Activated naive CD8-positive, alpha-beta T cell (primary cell): ENCODE measurements around the gene PPP1CA.

Experiments used
- H3K27ac Mint-ChIP-seq: one replicate; pipeline ENCODE4 v1.8.0; 2021; ENCODE audit warnings: mixed read lengths
- H3K27me3 Mint-ChIP-seq: one replicate; pipeline ENCODE4 v1.8.0; 2021; ENCODE audit warnings: mixed read lengths
- H3K36me3 Mint-ChIP-seq: one replicate; pipeline ENCODE4 v1.8.0; 2021; ENCODE audit warnings: mixed read lengths
- H3K4me1 Mint-ChIP-seq: one replicate; pipeline ENCODE4 v1.8.0; 2021; ENCODE audit warnings: low read depth, mixed read lengths
- H3K4me3 Mint-ChIP-seq: one replicate; pipeline ENCODE4 v1.8.0; 2021; ENCODE audit warnings: mild to moderate bottlenecking, mixed read lengths
- H3K9me3 Mint-ChIP-seq: one replicate; pipeline ENCODE4 v1.8.0; 2021; ENCODE audit warnings: low read depth, mixed read lengths

Gene PPP1CA

GRCh38 chr11:67367761-67368227 lies 33.9 kb downstream of the PPP1CA start:
- Mint-ChIP-seq H3K27ac (no peak overlapping the region), H3K9me3 (no peaks in the 10 kb centered on the region), H3K4me3 (no peak overlapping the region), H3K36me3 (no peaks in the 10 kb centered on the region), H3K27me3 (no peaks in the 10 kb centered on the region), H3K4me1 (peaks cover 55% of the 10 kb centered on the region)

GRCh38 chr11:67366961-67367760 lies 34.5 kb downstream of the PPP1CA start:
- Mint-ChIP-seq H3K27ac (no peak overlapping the region), H3K4me3 (no peak overlapping the region), H3K4me1 (peaks cover 56% of the 10 kb centered on the region), H3K27me3 (no peaks in the 10 kb centered on the region), H3K9me3 (no peaks in the 10 kb centered on the region), H3K36me3 (no peaks in the 10 kb centered on the region)

DNA sequence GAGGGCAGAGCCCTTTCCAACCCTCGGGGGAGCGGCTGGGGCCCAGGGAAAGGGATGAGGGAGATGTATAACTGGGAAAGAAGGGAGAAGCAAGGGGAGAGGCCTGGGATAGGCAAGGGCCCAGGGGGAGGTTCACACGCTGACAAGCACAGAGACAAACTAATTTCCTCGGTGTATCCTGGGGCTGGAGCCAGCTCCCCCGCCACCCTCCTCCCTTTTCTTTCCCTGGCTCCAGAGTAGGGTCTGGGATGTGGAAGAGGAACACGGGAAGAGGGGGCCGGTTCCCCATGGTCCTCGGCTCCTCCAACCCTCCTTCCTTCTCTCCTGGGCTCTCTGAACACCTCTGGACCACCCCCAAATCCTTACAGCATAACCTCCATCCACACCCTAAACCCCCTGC lies 35.1 kb downstream of the PPP1CA start:
- H3K27ac Mint-ChIP-seq: no peak overlapping the region
- no peaks in the 10 kb centered on the region for H3K36me3 Mint-ChIP-seq
- H3K27me3 Mint-ChIP-seq: no peaks in the 10 kb centered on the region
- no peak overlapping the region for H3K4me3 Mint-ChIP-seq
- H3K4me1 Mint-ChIP-seq: peaks cover 52% of the 10 kb centered on the region
- no peaks in the 10 kb centered on the region for H3K9me3 Mint-ChIP-seq

DNA sequence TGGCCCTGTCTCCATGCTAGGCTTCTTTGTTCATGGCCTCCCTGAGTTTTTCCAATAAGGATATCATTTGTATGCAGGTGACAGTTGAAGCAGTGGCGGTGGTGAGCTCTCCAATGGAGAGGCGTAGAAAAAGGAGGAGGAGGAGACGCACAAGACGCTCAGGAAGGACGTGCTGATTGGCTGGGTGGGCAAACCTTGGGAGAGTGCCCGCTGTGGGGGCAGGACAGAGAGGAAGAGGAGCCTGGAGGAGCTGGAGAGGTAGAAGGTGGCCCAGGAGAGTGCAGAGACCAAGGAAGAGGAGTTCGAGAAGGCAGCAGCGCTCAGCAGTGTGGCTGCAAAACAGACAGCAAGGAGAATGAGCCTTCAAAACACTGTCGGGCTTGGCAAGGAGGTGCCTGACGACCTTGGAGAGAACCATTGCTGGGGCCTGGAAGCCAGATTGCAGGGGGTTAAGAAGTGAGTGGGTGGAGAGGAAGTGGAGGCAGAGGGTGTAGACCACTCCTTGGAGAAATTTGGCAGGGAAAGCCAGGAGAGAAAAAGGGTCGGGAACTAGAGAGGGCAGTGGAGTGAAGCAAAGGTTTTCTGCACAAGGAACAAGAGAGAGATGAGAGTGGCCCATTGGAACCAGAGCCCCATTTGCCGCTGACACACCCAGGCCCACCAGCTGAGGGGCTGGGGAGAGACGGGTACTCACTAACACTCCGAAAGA lies 35.8 kb downstream of the PPP1CA start:
- H3K9me3 Mint-ChIP-seq: no peaks in the 10 kb centered on the region
- peaks cover 46% of the 10 kb centered on the region for H3K4me1 Mint-ChIP-seq
- no peak overlapping the region for H3K4me3 Mint-ChIP-seq
- H3K27ac Mint-ChIP-seq: no peak overlapping the region
- no peaks in the 10 kb centered on the region for H3K36me3 Mint-ChIP-seq
- no peaks in the 10 kb centered on the region for H3K27me3 Mint-ChIP-seq

DNA sequence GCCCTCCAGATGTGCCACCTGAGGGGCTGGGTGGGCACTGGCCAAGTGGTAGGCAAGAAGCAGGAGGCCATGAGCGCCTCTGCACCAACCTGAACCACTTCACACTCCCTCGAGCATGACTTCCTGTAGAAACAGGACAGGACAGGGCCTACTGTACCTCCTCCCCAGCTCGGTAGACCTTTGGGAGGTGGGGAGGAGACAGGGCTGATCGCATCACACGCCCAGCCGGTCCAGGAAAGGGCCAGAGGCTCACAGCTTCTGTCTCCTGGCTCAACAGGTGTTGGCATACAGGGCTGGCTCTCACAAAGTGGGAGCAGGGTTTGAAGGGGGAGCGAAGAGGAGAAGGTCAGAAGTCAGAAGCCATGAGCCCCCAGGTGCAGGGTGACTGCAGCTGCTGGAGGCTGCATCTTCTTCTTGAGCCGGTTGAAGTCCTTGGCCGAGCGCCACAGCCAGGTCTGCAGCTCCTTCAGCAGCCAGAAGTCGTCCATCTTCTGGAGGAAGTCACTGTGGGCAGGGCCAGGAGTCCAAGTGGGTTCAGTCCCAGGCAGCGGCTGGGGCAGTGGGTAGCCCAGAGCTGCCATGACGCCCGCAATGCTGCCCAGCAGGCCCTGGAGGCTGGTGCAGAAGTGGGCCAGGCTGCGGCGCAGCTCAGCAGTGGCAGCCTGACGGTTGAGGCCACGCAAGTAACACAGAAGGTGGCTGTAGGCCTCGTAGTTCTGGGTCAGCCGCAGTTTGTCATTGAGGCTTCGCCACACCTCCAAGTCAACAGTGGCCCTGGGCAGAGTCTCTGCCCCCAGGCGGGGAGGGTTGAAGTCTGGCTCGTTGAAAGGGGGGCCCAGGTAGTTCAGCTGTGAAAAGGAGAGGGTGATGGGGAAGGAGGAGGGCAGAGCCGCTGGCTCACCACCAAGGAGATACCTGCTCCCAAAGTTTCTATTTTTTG lies 36.6 kb downstream of the PPP1CA start:
- Mint-ChIP-seq H3K27ac (no peak overlapping the region), H3K27me3 (no peaks in the 10 kb centered on the region), H3K4me3 (no peak overlapping the region), H3K9me3 (no peaks in the 10 kb centered on the region), H3K36me3 (no peaks in the 10 kb centered on the region), H3K4me1 (peaks cover 41% of the 10 kb centered on the region)

- H3K4me3 Mint-ChIP-seq: no peak overlapping the region
- peaks cover 39% of the 10 kb centered on the region for H3K4me1 Mint-ChIP-seq
- H3K9me3 Mint-ChIP-seq: no peaks in the 10 kb centered on the region
- H3K36me3 Mint-ChIP-seq: no peaks in the 10 kb centered on the region
- H3K27ac Mint-ChIP-seq: no peak overlapping the region
- no peaks in the 10 kb centered on the region for H3K27me3 Mint-ChIP-seq
Measured at GRCh38 chr11:67364169-67364568, 37.5 kb downstream of the PPP1CA start.

DNA sequence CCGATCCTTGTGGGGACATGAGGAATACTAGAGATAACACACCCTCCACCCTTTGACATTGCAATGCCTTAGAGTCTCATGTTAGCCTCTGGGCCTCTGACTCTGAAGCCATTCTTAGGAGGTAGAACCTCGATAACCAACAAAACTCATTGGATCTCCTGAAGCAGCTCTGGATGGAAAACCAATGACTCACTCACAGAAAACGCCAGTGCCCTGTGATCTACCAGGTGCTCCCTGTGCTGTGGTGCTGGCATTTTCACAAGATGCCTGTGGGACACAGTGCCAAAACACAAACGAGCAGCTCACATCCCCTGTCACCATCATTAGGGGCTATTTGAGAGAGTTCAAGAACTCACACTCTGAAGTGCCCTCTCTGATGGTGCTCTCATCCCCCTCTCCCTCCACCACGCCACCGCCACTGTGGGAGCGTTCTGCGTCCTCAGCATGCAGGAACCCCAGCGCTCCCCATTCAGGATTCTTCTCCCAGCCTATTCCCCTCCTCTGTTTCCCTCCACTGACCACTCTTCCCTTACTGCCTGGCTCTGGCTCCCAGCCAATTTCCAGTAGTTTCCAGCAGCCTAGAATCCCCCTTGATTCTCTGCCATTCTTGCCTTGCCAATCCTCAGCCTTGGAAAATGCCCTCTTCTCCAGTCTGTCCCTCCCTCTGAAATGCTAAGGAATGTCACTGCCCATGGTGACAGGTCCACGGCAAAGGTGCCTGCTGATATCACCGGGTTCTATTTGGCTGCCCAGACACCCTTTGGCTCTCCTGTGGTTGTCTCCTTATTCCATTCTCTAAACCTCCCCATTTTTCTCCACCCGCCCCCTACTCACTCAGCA lies 43.6 kb downstream of the PPP1CA start:
- Mint-ChIP-seq H3K27ac (no peak overlapping the region), H3K27me3 (no peaks in the 10 kb centered on the region), H3K4me1 (peaks cover 23% of the 10 kb centered on the region), H3K4me3 (no peak overlapping the region), H3K36me3 (no peaks in the 10 kb centered on the region), H3K9me3 (no peaks in the 10 kb centered on the region)

- Mint-ChIP-seq H3K36me3 (no peaks in the 10 kb centered on the region), H3K4me1 (peaks cover 25% of the 10 kb centered on the region), H3K27ac (peak overlapping the region; percentile 76), H3K4me3 (no peak overlapping the region), H3K27me3 (no peaks in the 10 kb centered on the region), H3K9me3 (no peaks in the 10 kb centered on the region)
Measured at GRCh38 chr11:67356864-67357561, 44.6 kb downstream of the PPP1CA start.

DNA sequence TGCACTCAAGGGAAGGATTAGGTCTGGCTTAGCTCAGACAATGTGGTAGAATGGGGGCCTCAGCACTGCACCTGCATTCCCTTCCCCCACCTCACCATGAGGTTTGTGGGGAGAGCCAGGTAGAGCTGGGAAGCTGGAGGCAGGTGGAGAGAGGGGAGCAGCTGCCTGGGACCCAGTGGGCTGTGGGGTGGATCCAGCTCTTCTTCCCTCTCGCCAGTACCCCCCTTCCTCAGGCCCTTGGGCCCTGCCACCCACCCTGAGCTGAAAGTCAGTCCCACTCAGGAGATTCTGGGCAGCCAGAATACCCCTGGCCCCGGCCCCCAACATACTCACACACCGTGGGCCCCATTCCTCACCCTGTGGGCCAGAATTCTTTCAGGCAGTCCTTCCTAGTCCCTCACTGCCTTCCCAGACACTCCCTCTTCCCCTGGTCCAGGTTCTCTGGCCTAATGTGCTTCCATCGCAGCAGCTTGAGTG lies 45.2 kb downstream of the PPP1CA start:
- H3K9me3 Mint-ChIP-seq: no peaks in the 10 kb centered on the region
- H3K4me1 Mint-ChIP-seq: peaks cover 30% of the 10 kb centered on the region
- H3K4me3 Mint-ChIP-seq: no peak overlapping the region
- no peaks in the 10 kb centered on the region for H3K36me3 Mint-ChIP-seq
- no peaks in the 10 kb centered on the region for H3K27me3 Mint-ChIP-seq
- peak overlapping the region; percentile 76 for H3K27ac Mint-ChIP-seq

- no peak overlapping the region for H3K27ac Mint-ChIP-seq
- peaks cover 36% of the 10 kb centered on the region for H3K4me1 Mint-ChIP-seq
- H3K9me3 Mint-ChIP-seq: no peaks in the 10 kb centered on the region
- H3K4me3 Mint-ChIP-seq: no peak overlapping the region
- no peaks in the 10 kb centered on the region for H3K27me3 Mint-ChIP-seq
- H3K36me3 Mint-ChIP-seq: no peaks in the 10 kb centered on the region
Measured at GRCh38 chr11:67355794-67356386, 45.8 kb downstream of the PPP1CA start.

DNA sequence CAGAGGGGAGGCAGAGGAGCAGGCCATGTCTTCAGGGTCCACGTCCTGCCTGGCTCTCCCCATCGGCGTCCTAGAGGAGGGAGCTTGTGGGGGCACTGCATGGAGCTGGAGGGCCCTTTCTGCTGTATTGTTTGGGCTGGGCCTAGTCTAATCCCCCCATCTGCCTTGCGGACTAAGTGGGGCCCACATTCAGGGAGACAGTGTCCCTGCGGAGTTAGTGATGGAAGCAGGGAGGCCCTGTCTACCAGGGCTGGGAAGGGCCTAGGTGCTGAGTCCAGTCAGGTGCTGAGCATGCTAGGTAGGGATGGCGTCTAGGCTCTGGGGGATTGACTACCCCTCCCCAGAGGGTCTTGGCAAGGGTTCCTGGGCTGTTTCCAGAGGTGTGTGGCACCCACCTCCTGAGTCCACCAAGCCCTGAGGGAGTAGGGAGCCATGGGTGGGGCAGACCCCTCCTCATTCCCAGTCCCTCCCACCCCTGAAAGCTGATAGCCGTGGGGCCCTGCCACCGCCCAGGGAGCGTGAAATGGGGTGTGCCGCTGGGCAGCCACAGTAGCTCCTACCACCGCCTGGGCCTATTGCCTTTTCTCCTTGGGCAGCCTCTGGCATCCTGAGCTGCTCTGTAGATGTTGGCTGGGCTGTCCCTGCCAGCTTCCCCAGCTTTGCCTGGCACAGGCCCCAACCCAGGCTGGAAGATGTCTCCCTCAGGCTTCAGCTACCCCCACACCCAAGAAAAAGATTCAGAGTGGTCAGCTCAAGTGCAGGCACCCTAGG lies 46.5 kb downstream of the PPP1CA start:
- Mint-ChIP-seq H3K36me3 (no peaks in the 10 kb centered on the region), H3K4me1 (peaks cover 37% of the 10 kb centered on the region), H3K4me3 (no peak overlapping the region), H3K9me3 (no peaks in the 10 kb centered on the region), H3K27ac (no peak overlapping the region), H3K27me3 (no peaks in the 10 kb centered on the region)

GRCh38 chr11:67354075-67355022 lies 47.3 kb downstream of the PPP1CA start:
- Mint-ChIP-seq H3K9me3 (no peaks in the 10 kb centered on the region), H3K27ac (peak overlapping the region; percentile 83), H3K27me3 (no peaks in the 10 kb centered on the region)

More at GRCh38 chr11:67354075-67355022, 47.3 kb downstream of the PPP1CA start:
- Mint-ChIP-seq H3K4me3 (peak overlapping the region; percentile 82), H3K36me3 (no peaks in the 10 kb centered on the region), H3K4me1 (peaks cover 46% of the 10 kb centered on the region)
